Measurements from ENCODE around the gene LRRFIP1. TPM values are rescaled to one million over a fixed set of nuclear protein-coding genes. Genes with fewer than 3 reads are reported as not detected.

Gene LRRFIP1
- total RNA-seq, 1 donor: 49.0 TPM

- peak; percentile 38 for DNase-seq (ENCODE audit: low read depth)
- no peak overlapping the region for H3K4me3 ChIP-seq (ENCODE audit: low read depth, low read length)
- no peak for TF ChIP-seq CTCF (IDR thresholded peaks at IDR 0.05; ENCODE audit: insufficient read depth, low read length)
These were observed 99.0 kb downstream of the LRRFIP1 start for GRCh38 chr2:237726401-237726830.

GRCh38 chr2:237727363-237727762, 100.0 kb downstream of the LRRFIP1 start:
- no peak overlapping the region for H3K4me3 ChIP-seq (ENCODE audit: low read depth, low read length)
- no peak for TF ChIP-seq CTCF (IDR thresholded peaks at IDR 0.05; ENCODE audit: insufficient read depth, low read length)
- DNase-seq (ENCODE audit: low read depth): no peak

- DNase-seq (ENCODE audit: low read depth): no peak
- no peak for TF ChIP-seq CTCF (IDR thresholded peaks at IDR 0.05; ENCODE audit: insufficient read depth, low read length)
- H3K4me3 ChIP-seq (ENCODE audit: low read depth, low read length): no peak overlapping the region
These were observed 102.5 kb downstream of the LRRFIP1 start for GRCh38 chr2:237729681-237730475.

DNA sequence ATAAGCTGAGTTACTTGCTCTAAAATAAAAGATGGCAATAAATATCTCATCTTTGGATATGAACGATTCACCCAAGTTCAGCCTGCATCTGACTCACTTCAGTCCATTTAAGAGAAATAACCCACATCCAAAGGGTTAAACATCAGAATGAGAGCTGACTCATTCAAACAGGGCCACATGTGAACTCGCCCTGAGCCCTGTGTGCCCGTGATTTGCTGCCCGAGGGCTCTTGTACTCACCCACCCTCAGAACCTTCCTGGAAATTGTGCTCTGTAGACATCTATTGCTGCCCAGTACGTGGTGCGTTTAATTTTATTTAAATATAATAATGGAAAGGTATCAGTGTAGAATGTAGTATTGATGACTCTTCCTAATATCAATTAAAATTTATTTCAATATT, 104.3 kb downstream of the LRRFIP1 start:
- TF ChIP-seq CTCF (IDR thresholded peaks at IDR 0.05; ENCODE audit: insufficient read depth, low read length): no peak
- peak; percentile 52 for DNase-seq (ENCODE audit: low read depth)
- no peak overlapping the region for H3K4me3 ChIP-seq (ENCODE audit: low read depth, low read length)

- no peak for DNase-seq (ENCODE audit: low read depth)
- TF ChIP-seq CTCF (IDR thresholded peaks at IDR 0.05; ENCODE audit: insufficient read depth, low read length): no peak
- H3K4me3 ChIP-seq (ENCODE audit: low read depth, low read length): no peak overlapping the region
These were observed 104.7 kb downstream of the LRRFIP1 start for GRCh38 chr2:237732070-237732469.

DNA sequence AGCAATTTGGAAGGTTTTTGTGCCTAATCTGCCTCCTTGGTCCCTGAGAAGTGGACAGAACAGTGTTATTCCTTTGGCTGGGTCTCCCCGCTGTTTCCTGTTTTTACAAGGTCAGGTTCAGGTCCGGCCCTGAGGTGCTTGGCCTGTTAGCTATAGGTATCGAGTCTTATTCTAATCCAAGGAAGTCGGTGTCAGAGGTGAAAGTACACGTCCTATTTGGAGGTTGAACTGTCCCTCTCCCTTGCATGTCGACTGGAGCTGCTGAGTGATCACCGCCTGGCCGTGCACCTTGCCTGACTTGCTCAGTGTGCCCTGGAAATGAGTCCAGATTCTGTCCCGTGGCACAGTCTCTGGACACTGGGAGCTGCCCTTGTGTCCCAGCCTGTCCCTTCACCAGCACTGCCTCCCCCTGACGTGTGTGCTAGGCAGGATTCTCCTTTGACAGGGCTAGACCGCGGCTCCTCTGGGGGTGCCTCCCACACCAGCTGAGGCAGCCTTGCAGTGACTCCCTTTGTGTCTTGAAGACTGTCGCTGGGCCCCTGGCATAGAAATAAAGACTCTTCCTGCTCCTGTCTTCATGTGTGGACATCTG, 105.5 kb downstream of the LRRFIP1 start:
- TF ChIP-seq CTCF (IDR thresholded peaks at IDR 0.05; ENCODE audit: insufficient read depth, low read length): no peak
- no peak overlapping the region for H3K4me3 ChIP-seq (ENCODE audit: low read depth, low read length)
- no peak for DNase-seq (ENCODE audit: low read depth)

Data from fibroblast of the aortic adventitia (primary cell).